Natural killer cell treated with Interleukin-12 subunit alpha and Interleukin-12 subunit beta and Interleukin-15 and Interleukin-18, amount 100 ng/mL, for 72 hours (primary cell): ENCODE data around the gene FKBP1A. TPM values are rescaled to one million over a fixed set of nuclear protein-coding genes. Genes with fewer than 3 reads are reported as not detected.

ENCODE experiments used
- ATAC-seq, 2 donors: fragments of 150-1000 bp; cut with Tn5 transposase in 1 of 2; sonication (Bioruptor Pico), chemical (Tn5 transposase) in 1 of 2; 2 replicates each; pipeline ENCODE4 v1.10.0; 2021
- DNase-seq: peaks from one replicate; pipeline ENCODE4 v3.0.0; 2022; ENCODE audit warnings: low spot score
- H3K27ac Mint-ChIP-seq, 2 donors: 1 replicate in 1 of 2; 2 replicates in 1 of 2; pipeline ENCODE4 v1.8.0; 2022; ENCODE audit warnings: mixed read lengths in 2 of 2, mild to moderate bottlenecking in 1 of 2, moderate library complexity in 1 of 2
- H3K27me3 Mint-ChIP-seq, 2 donors: 1 replicate in 1 of 2; 2 replicates in 1 of 2; pipeline ENCODE4 v1.8.0; 2022; ENCODE audit warnings: mixed read lengths in 2 of 2
- H3K36me3 Mint-ChIP-seq: one replicate; pipeline ENCODE4 v1.8.0; 2022; ENCODE audit warnings: mixed read lengths
- H3K4me1 Mint-ChIP-seq, 2 donors: 1 replicate in 1 of 2; 2 replicates in 1 of 2; pipeline ENCODE4 v1.8.0; 2022; ENCODE audit warnings: low read depth in 2 of 2, mixed read lengths in 2 of 2, mild to moderate bottlenecking in 1 of 2
- H3K4me3 Mint-ChIP-seq: one replicate; pipeline ENCODE4 v1.8.0; 2022; ENCODE audit warnings: mixed read lengths
- H3K9me3 Mint-ChIP-seq: 2 replicates; pipeline ENCODE4 v1.8.0; 2022; ENCODE audit warnings: mixed read lengths
- total RNA-seq, 2 donors: library from RNA; stranded (reverse); gene quantifications; one replicate each; pipeline ENCODE4 v1.2.3, GENCODE V29; 2022

The FKBP1A gene
- total RNA-seq, 2 donors from 2014 or later: 167 to 229 TPM

GRCh38 chr20:1334761-1335160 lies 58.1 kb downstream of the FKBP1A start:
- H3K27ac Mint-ChIP-seq: no peak overlapping the region

DNA sequence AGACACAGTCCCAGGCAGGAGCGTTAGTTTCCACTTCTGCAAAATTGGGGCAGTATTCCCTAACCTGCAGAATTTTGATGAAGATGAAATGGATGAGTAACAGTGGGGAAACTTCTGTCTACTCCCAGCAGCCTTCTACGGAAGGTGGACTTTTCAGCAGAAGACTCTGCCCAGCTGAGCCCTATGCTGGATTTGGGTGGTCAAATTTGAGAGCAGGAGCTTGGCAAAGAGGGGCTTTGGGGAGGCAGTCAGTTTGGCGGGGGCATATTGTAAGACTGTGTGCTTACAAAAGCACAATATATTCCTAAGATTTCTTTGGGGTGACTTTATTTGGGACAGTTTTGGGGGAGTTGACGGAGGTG lies 58.5 kb downstream of the FKBP1A start:
- Mint-ChIP-seq H3K36me3 (no peaks in the 10 kb centered on the region), H3K27me3 (no peaks in the 10 kb centered on the region), H3K9me3 (no peaks in the 10 kb centered on the region), H3K27ac (no peak overlapping the region), H3K4me3 (no peak overlapping the region), H3K4me1 (peaks cover 4 to 33% of the 10 kb centered on the region in 2 donors)
- DNase-seq (no peak), ATAC-seq (no peak)

More at GRCh38 chr20:1334761-1335160, 58.1 kb downstream of the FKBP1A start:
- no peak overlapping the region for H3K4me3 Mint-ChIP-seq
- H3K36me3 Mint-ChIP-seq: no peaks in the 10 kb centered on the region
- no peaks in the 10 kb centered on the region for H3K27me3 Mint-ChIP-seq
- peaks cover 4 to 29% of the 10 kb centered on the region in 2 donors for H3K4me1 Mint-ChIP-seq
- H3K9me3 Mint-ChIP-seq: no peaks in the 10 kb centered on the region
- no peak for DNase-seq
- ATAC-seq: peak in 1 of 2 donors; percentile 28

GRCh38 chr20:1333462-1334369 lies 59.1 kb downstream of the FKBP1A start:
- Mint-ChIP-seq H3K27ac (no peak overlapping the region), H3K36me3 (no peaks in the 10 kb centered on the region), H3K9me3 (no peaks in the 10 kb centered on the region), H3K4me3 (no peak overlapping the region), H3K4me1 (peaks cover 4 to 34% of the 10 kb centered on the region in 2 donors), H3K27me3 (no peaks in the 10 kb centered on the region)
- ATAC-seq (no peak), DNase-seq (no peak)

DNA sequence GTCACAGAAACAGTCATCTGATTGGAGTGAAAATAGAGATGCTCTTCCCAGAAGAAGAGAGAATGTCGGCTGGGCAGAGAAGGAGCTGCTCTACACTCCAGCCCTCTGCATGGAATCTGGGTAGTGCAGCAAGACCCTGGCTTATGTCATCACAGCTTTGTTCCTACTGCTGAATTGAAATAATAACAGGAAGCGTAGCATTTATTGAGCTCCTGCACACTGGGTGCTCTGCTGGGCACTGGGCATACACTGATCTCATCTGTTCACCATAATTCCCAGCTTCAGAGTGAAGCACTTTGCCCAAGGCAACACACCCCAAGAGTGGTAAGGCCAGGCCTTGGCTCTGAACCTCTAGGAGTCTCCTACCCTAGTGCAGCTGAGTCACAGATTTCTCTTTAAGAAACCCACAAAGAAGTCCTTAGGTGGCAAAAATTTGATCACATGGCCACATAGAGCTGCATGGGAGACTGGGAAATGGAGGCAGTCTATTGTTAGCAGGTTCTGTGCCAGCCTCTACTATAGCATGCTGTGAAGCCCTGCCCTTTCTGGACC lies 60.0 kb downstream of the FKBP1A start:
- H3K27ac Mint-ChIP-seq: no peak overlapping the region
- no peaks in the 10 kb centered on the region for H3K27me3 Mint-ChIP-seq
- H3K36me3 Mint-ChIP-seq: no peaks in the 10 kb centered on the region
- no peak for DNase-seq
- no peak overlapping the region for H3K4me3 Mint-ChIP-seq
- H3K9me3 Mint-ChIP-seq: no peaks in the 10 kb centered on the region
- peaks cover 4 to 37% of the 10 kb centered on the region in 2 donors for H3K4me1 Mint-ChIP-seq
- ATAC-seq: no peak

DNA sequence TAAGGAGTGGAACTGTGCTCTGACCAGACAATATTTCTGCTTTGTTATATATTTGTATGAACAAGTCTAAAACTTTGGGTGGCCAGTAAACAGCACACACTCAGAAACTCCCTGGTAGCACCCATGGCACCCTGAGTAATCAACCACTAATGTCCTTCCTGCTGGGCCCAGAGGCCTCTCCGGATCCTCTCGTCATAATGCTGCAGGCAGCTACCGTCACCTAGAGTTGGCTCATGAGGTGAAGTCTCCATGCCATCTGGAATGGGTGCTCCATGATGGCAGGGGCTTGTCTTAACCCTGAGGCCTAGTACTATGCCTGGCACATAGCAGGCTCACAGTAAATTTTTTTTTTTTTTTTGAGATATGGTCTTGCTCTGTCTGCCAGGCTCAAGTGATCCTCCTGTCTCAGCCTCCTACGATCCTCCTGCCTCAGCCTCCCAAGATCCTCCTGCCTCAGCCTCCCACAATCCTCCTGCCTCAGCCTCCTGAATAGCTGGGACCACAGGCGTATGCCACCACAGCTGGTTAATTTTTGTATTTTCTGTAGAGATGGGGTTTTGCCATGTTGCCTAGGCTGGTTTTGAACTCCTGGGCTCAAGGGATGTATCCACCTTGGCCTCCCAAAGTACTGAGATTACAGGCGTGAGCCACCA lies 60.9 kb downstream of the FKBP1A start:
- H3K27ac Mint-ChIP-seq: peak overlapping the region; percentile 9 to 69

GRCh38 chr20:1331101-1331500 lies 61.8 kb downstream of the FKBP1A start:
- H3K9me3 Mint-ChIP-seq: no peaks in the 10 kb centered on the region
- H3K36me3 Mint-ChIP-seq: no peaks in the 10 kb centered on the region
- H3K27ac Mint-ChIP-seq: peak overlapping the region; percentile 9 to 69
- H3K4me3 Mint-ChIP-seq: no peak overlapping the region
- DNase-seq (no peak), ATAC-seq (no peak)
- no peaks in the 10 kb centered on the region for H3K27me3 Mint-ChIP-seq
- peaks cover 0 to 31% of the 10 kb centered on the region in 2 donors for H3K4me1 Mint-ChIP-seq

More for the DNA sequence above, 60.9 kb downstream of the FKBP1A start:
- Mint-ChIP-seq H3K36me3 (no peaks in the 10 kb centered on the region), H3K9me3 (no peaks in the 10 kb centered on the region), H3K4me3 (no peak overlapping the region), H3K4me1 (peaks cover 4 to 37% of the 10 kb centered on the region in 2 donors), H3K27me3 (no peaks in the 10 kb centered on the region)
- ATAC-seq (no peak), DNase-seq (no peak)

DNA sequence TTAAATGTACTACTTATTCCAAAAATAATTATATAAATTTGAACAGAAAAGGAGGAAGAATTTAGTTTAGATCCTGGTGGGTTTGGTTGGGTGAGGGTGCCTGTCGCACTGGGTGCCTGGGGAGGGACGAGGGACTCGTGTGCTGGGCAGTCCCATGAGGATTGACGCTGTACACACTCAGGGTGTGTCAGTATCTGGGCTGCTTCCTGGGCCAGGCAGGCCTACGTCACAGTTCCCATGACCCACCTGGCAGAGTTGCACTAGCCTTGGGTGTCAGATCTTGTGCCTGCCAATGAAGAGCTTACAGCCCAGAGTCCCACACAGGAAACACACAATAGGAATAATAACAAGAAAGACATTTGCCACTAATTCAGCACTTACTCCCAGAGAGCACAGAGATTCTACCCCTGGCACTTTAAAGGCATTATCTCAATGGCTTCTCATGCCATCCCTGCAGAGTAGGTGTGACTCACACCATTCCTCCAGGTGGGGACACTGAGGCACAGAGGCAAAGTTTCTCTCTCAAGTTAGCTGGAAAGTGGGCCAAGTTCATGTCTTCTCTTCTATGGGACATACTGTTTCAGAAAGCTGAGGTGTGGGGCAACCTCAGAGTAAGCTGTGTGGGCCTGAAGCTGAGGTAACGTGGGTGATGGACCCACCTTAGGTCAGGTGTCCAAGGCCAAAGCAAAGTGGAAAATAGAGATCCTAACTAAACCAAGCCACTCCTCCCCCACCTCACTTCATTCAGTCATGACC lies 62.6 kb downstream of the FKBP1A start:
- DNase-seq (no peak), ATAC-seq (no peak)
- Mint-ChIP-seq H3K4me3 (no peak overlapping the region), H3K9me3 (no peaks in the 10 kb centered on the region), H3K27ac (peak overlapping the region in 1 of 2 donors; percentile 42), H3K4me1 (peaks cover 0 to 28% of the 10 kb centered on the region in 2 donors), H3K36me3 (no peaks in the 10 kb centered on the region), H3K27me3 (no peaks in the 10 kb centered on the region)

DNA sequence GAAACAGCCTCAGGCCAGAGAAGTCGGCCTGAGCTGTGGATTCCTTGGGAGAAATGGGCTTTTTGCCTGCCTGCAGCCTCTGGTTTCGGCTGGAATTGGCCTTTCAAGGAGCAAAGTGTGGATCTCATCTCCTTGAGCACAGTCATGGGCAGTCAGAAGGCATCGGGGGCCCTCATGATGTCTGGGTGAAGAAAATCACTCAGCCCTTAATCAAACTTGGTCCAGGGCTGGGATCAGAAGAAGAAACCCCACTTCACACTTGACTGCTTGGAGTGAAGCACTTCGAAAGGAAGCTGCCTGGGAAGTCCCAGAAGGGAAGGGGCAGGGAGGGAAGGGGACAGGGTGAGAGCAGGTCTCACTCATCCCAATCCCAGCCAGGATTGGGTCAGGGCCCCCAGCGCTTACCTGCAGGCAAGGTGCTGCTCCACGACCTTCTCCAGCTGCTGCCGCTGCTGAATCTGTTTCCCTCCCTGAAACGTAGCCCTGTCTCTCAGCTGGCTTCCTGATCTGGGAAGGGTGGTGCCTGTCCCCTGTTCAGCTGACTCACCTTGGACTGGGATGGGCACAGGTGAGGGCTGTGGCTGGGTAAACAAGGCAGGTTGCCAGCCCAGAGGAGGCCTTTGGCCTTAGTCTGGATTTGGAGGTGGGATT lies 64.0 kb downstream of the FKBP1A start, which contains the start of gene SDCBP2:
TSS of gene SDCBP2 (minus strand) at position 460 of the 651 bp plus-strand sequence. CDS start 8,723 bp downstream, outside the sequence.
- ATAC-seq: no peak
- Mint-ChIP-seq H3K27ac (peak within 1 kb of the TSS in 1 of 2 donors; percentile 42), H3K36me3 (no peaks in the 10 kb centered on the region), H3K4me3 (no peak within 1 kb of the TSS), H3K27me3 (no peaks in the 10 kb centered on the region), H3K4me1 (peaks cover 0 to 28% of the 10 kb centered on the region in 2 donors), H3K9me3 (no peaks in the 10 kb centered on the region)
- no peak for DNase-seq

GRCh38 chr20:1327827-1328679 lies 64.8 kb downstream of the FKBP1A start:
- Mint-ChIP-seq H3K27ac (no peak overlapping the region), H3K4me1 (peaks cover 0 to 28% of the 10 kb centered on the region in 2 donors), H3K27me3 (no peaks in the 10 kb centered on the region), H3K36me3 (no peaks in the 10 kb centered on the region), H3K9me3 (no peaks in the 10 kb centered on the region), H3K4me3 (no peak overlapping the region)
- DNase-seq (no peak), ATAC-seq (no peak)

DNA sequence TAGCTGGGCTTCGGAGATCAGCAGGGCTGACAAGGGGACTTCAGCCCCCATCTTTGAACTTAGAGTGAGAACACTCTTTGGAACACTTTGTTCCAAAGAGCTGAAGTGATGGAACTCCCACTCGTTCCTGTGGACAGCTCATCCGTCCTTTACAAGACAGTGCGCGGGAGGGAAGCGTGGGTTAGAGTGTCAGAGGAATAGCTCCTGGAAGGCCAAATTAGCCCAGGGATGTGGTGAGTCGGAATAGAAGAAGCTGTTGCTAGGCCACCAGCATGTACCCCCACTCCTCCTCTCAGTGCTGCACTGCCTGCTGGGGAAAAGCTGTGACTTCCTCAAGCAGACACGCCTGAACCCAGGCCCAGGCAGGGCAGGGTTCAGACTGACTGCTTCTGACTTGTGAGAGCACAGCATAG lies 65.6 kb downstream of the FKBP1A start:
- Mint-ChIP-seq H3K4me1 (peaks cover 0 to 28% of the 10 kb centered on the region in 2 donors), H3K36me3 (no peaks in the 10 kb centered on the region), H3K27ac (no peak overlapping the region), H3K4me3 (no peak overlapping the region), H3K9me3 (no peaks in the 10 kb centered on the region), H3K27me3 (no peaks in the 10 kb centered on the region)
- DNase-seq (no peak), ATAC-seq (no peak)

DNA sequence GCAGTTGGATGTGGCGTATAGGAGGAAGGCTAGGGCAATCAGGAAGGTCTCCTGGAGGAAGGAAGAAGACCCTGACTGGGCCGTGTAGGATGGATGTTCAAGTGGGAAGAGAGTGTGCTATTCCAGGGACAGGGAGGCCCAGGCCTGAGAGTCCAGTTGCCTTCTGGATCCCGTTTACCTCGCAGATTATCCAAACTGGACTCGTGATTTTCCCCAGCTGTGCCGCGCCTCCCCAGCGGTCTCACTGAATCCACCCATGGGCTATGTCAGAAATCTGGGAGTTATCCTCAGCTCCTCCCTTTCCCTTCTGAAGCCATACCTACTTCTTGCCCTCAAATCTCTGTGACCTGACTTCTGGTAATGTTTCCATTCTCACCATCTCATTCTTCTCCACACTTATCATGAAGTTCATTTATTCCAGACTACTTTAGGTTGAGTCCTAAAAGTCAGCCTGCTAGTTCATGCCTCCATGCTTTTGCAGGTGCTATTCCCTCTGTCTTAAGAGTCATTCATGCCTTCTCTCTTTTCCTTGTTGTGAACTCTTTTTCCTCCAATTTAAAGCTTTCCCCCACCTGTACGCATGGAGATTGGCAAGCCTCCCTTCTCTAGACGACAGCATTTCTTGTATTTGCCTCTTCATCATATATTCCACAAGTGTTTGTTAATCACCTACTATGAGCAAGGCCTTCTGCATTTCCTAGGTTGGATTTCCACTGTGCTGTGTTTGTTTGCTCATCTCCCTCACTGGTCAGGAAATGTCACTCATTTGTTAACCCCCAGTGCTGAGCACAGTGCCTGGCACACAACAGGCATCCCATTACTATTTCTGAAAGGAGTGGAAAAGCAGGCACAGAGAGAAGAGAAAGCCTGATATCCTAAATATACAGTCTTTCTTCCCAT lies 66.6 kb downstream of the FKBP1A start:
- peaks cover 0 to 5% of the 10 kb centered on the region in 2 donors for H3K27me3 Mint-ChIP-seq
- H3K4me3 Mint-ChIP-seq: no peak overlapping the region
- H3K9me3 Mint-ChIP-seq: no peaks in the 10 kb centered on the region
- no peaks in the 10 kb centered on the region for H3K36me3 Mint-ChIP-seq
- ATAC-seq (no peak), DNase-seq (no peak)
- H3K27ac Mint-ChIP-seq: no peak overlapping the region
- peaks cover 0 to 23% of the 10 kb centered on the region in 2 donors for H3K4me1 Mint-ChIP-seq
